Erythroblast (primary cell): Measurements from ENCODE around the gene CHD5.

ENCODE experiments used
- GATA1 ChIP-seq: IDR thresholded peaks from 2 replicates; pipeline ENCODE4 v1.6.1; 2011; ENCODE audit warnings: low read depth, mild to moderate bottlenecking, control low read depth, low read length, moderate library complexity
- POLR2A ChIP-seq: IDR thresholded peaks from 2 replicates; pipeline ENCODE4 v1.6.1; 2011; ENCODE audit warnings: mild to moderate bottlenecking, low read length

- no peak for TF ChIP-seq POLR2A
- TF ChIP-seq GATA1: no peak
Measured at GRCh38 chr1:6072774-6073479, 107.2 kb downstream of the CHD5 start.
